ENCODE results near the gene SNUPN. TPM values are rescaled to one million over a fixed set of nuclear protein-coding genes. Genes with fewer than 3 reads are reported as not detected.
A peak's percentile ranks its signal among the peaks of the same experiment; 100 is the strongest.

Gene SNUPN
- polyA plus RNA-seq, 1 donor (not counting 4 experiments of a cell fraction or from before 2014, with no cell fraction given), result 24.9 TPM

- Histone ChIP-seq H4K20me1 (ENCODE audit: control insufficient read depth, extremely low read depth, insufficient read depth, low read length) (no peaks in the 10 kb centered on the region), H3K9ac (ENCODE audit: control insufficient read depth, extremely low read depth, insufficient read depth, low read length) (peak overlapping the region; percentile 89), H3K9me1 (ENCODE audit: control insufficient read depth, extremely low read depth, insufficient read depth, low read length) (no peaks in the 10 kb centered on the region), H3K4me1 (ENCODE audit: control insufficient read depth, extremely low read depth, insufficient read depth, low read length) (peaks cover 20% of the 10 kb centered on the region), H3K9me3 (ENCODE audit: control insufficient read depth, low read depth, low read length) (no peaks in the 10 kb centered on the region), H3K79me2 (ENCODE audit: control insufficient read depth, insufficient read depth, low read length) (peaks cover 56% of the 10 kb centered on the region), H3K4me2 (ENCODE audit: control insufficient read depth, extremely low read depth, insufficient read depth, low read depth, low read length) (peak overlapping the region; percentile 83), H3K4me3 (ENCODE audit: control insufficient read depth in 2 of 3, extremely low read depth in 1 of 3, insufficient read depth in 2 of 3, low read depth in 1 of 3, low read length in 3 of 3) (peak overlapping the region; percentile 71 to 93 (median 72)), H3K27ac (ENCODE audit: control insufficient read depth, insufficient read depth, low read length) (peak overlapping the region; percentile 85), H3K36me3 (ENCODE audit: control insufficient read depth in 2 of 2, extremely low read depth in 1 of 2, insufficient read depth in 2 of 2, low read length in 2 of 2) (peaks cover 0 to 3% of the 10 kb centered on the region in 2 experiments), H3K27me3 (ENCODE audit: control insufficient read depth, extremely low read depth, insufficient read depth, low read length) (no peaks in the 10 kb centered on the region), H2AFZ (ENCODE audit: control insufficient read depth, low read length) (no peak overlapping the region)
- FAIRE-seq (no peak), DNase-seq (ENCODE audit: low read depth, low spot score) (no peak)
- dilution Hi-C loops (cut with MboI; ENCODE audit: extremely low pct_ligation_motif_present, low sequenced_read_pairs), result no loop called here
- TF ChIP-seq CTCF (optimal IDR thresholded peaks at IDR 0.05 in 1 of 3, IDR thresholded peaks at IDR 0.05 in 1 of 3, conservative IDR thresholded peaks at IDR 0.05 in 1 of 3; ENCODE audit: extremely low read depth in 1 of 3, insufficient read depth in 2 of 3, low read length in 3 of 3) (no peak), EZH2 (IDR thresholded peaks at IDR 0.05; ENCODE audit: low read length) (no peak)
Measured at GRCh38 chr15:75577401-75578172, 47.9 kb downstream of the SNUPN start.

DNA sequence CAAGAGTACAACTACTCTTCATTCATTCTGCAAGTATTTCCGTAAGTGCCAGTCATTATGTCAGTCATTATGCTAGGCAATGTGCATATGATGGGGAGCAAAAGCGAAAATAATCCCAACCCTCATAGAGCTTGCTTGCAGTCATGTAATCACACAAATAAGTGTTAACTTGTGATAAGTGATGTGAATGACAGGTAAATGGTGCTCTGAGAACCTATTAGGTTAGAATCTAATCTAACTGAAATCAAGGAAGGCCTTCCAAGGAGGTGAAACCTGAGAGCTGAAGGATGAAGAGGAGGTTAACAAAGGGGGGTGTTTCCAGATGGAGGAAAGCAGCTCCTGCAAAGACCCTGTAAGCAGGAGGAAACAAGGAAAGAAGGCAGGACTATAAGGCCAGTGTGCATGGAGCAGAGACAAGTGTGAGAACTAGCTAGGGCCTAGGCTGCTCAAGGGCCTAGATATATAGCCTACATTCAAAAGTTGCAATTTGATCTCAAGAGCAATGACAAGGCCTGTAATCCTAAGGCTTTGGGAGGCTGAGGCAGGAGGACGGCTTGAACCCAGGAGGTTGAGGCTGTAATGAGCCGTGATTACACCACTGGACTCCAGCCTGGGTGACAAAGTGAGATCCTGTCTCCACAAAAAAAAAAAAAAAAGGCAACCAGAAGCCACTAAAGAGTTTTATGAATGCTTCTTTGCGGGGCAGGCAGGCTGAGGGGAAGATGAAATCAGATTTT is 51.7 kb downstream of the SNUPN start:
- H4K20me1 ChIP-seq (ENCODE audit: control insufficient read depth, extremely low read depth, insufficient read depth, low read length), result no peaks in the 10 kb centered on the region
- H3K79me2 ChIP-seq (ENCODE audit: control insufficient read depth, insufficient read depth, low read length), result peaks cover 88% of the 10 kb centered on the region
- H3K9me1 ChIP-seq (ENCODE audit: control insufficient read depth, extremely low read depth, insufficient read depth, low read length), result peaks cover 2% of the 10 kb centered on the region
- H3K27me3 ChIP-seq (ENCODE audit: control insufficient read depth, extremely low read depth, insufficient read depth, low read length), result no peaks in the 10 kb centered on the region
- H3K9me3 ChIP-seq (ENCODE audit: control insufficient read depth, low read depth, low read length), result no peaks in the 10 kb centered on the region
- H2AFZ ChIP-seq (ENCODE audit: control insufficient read depth, low read length), result no peak overlapping the region
- H3K4me3 ChIP-seq (ENCODE audit: control insufficient read depth in 2 of 3, extremely low read depth in 1 of 3, insufficient read depth in 2 of 3, low read depth in 1 of 3, low read length in 3 of 3), result no peak overlapping the region
- FAIRE-seq (no peak), DNase-seq (ENCODE audit: low read depth, low spot score) (no peak)
- peaks cover 0 to 3% of the 10 kb centered on the region in 2 experiments for H3K36me3 ChIP-seq (ENCODE audit: control insufficient read depth in 2 of 2, extremely low read depth in 1 of 2, insufficient read depth in 2 of 2, low read length in 2 of 2)
- no peak overlapping the region for H3K27ac ChIP-seq (ENCODE audit: control insufficient read depth, insufficient read depth, low read length)
- H3K4me2 ChIP-seq (ENCODE audit: control insufficient read depth, extremely low read depth, insufficient read depth, low read depth, low read length), result peak overlapping the region; percentile 9
- no peak overlapping the region for H3K9ac ChIP-seq (ENCODE audit: control insufficient read depth, extremely low read depth, insufficient read depth, low read length)
- dilution Hi-C loops (cut with MboI; ENCODE audit: extremely low pct_ligation_motif_present, low sequenced_read_pairs), result no loop called here
- no peak for TF ChIP-seq CTCF (optimal IDR thresholded peaks at IDR 0.05 in 1 of 3, IDR thresholded peaks at IDR 0.05 in 1 of 3, conservative IDR thresholded peaks at IDR 0.05 in 1 of 3; ENCODE audit: extremely low read depth in 1 of 3, insufficient read depth in 2 of 3, low read length in 3 of 3)
- no peak for TF ChIP-seq EZH2 (IDR thresholded peaks at IDR 0.05; ENCODE audit: low read length)
- peaks cover 17% of the 10 kb centered on the region for H3K4me1 ChIP-seq (ENCODE audit: control insufficient read depth, extremely low read depth, insufficient read depth, low read length)
